ENCODE results near the gene DCAF10. TPM values are rescaled to one million over a fixed set of nuclear protein-coding genes. Genes with fewer than 3 reads are reported as not detected.

Gene DCAF10
- total and polyA plus RNA-seq, 2 of the 8 experiments (the other 6 are each of a cell fraction or from before 2014, with no cell fraction given) = 7.1 to 15.0 TPM

GRCh38 chr9:37835821-37836220 lies 35.2 kb downstream of the DCAF10 start:
- WGBS, 2 experiments (ENCODE audit: extremely low coverage in 1 of 2, insufficient coverage in 1 of 2, insufficient read length in 1 of 2, insufficient replicate concordance in 2 of 2, low coverage in 1 of 2, low lambda C conversion rate in 2 of 2, missing lambda C conversion rate in 1 of 2) = 94% methylated on average over 13 of the region's 13 CpGs; no CpG with 5 or more reads in 1 of the 2 experiments

More at GRCh38 chr9:37835821-37836220, 35.2 kb downstream of the DCAF10 start:
- no peaks in the 10 kb centered on the region for H3K36me3 ChIP-seq (ENCODE audit: control insufficient read depth in 2 of 4, insufficient read depth in 4 of 4, low read length in 3 of 4)
- no peak overlapping the region for H4K5ac ChIP-seq (ENCODE audit: insufficient read length, low read depth, low read length)
- H2AK5ac ChIP-seq (ENCODE audit: low read depth, low read length) = no peak overlapping the region
- no peak for TF ChIP-seq SIX5 (IDR thresholded peaks at IDR 0.05; ENCODE audit: low read depth, low read length)
- TF ChIP-seq EGR1 (IDR thresholded peaks at IDR 0.05; ENCODE audit: borderline replicate concordance, low read depth, low read length) = no peak
- no peaks in the 10 kb centered on the region for H4K20me1 ChIP-seq (replicated peaks in 1 of 2; ENCODE audit: control insufficient read depth in 1 of 2, insufficient read depth in 2 of 2, low read length in 2 of 2)
- FAIRE-seq (no peak), DNase-seq (ENCODE audit: low read depth in 1 of 2, low spot score in 2 of 2) (no peak)
- no peaks in the 10 kb centered on the region for H3K79me1 ChIP-seq (ENCODE audit: low read depth, low read length)
- POLR2A ChIA-PET (ENCODE audit: partially characterized antibody) = no interaction called here
- H3K27me3 ChIP-seq (replicated peaks in 1 of 4; ENCODE audit: control insufficient read depth in 3 of 4, extremely low read depth in 1 of 4, insufficient read depth in 3 of 4, low read length in 3 of 4) = no peaks in the 10 kb centered on the region
- no peak overlapping the region for H3K18ac ChIP-seq (ENCODE audit: extremely low read depth, low read length)
- H3K4me1 ChIP-seq (replicated peaks in 1 of 4; ENCODE audit: control insufficient read depth in 3 of 4, insufficient read depth in 4 of 4, low read length in 3 of 4) = no peaks in the 10 kb centered on the region
- no peak overlapping the region for H2BK20ac ChIP-seq (ENCODE audit: low read length)
- no peak overlapping the region for H4K8ac ChIP-seq (ENCODE audit: extremely low read depth, insufficient read depth, low read length)
- H3K23ac ChIP-seq (ENCODE audit: insufficient read length) = no peak overlapping the region
- H2BK12ac ChIP-seq (ENCODE audit: low read depth, low read length) = no peak overlapping the region
- H3K56ac ChIP-seq (replicated peaks; ENCODE audit: insufficient read length, low read depth, low read length) = no peak overlapping the region
- no peak overlapping the region for H3K4me2 ChIP-seq (ENCODE audit: insufficient read depth in 1 of 2, low read depth in 2 of 2, low read length in 2 of 2)
- no peak overlapping the region for H3K4me3 ChIP-seq (ENCODE audit: extremely low read depth in 1 of 4, insufficient read depth in 2 of 4, low read depth in 3 of 4, low read length in 4 of 4)
- H3K14ac ChIP-seq (ENCODE audit: insufficient read length) = no peak overlapping the region
- H2BK120ac ChIP-seq (replicated peaks; ENCODE audit: low read depth, low read length) = no peak overlapping the region
- H3K9ac ChIP-seq (replicated peaks in 1 of 4; ENCODE audit: extremely low read depth in 1 of 4, low read depth in 3 of 4, low read length in 3 of 4) = no peak overlapping the region
- no peaks in the 10 kb centered on the region for H3K79me2 ChIP-seq (ENCODE audit: control insufficient read depth in 1 of 2, insufficient read depth in 2 of 2, low read length in 2 of 2)
- H3K27ac ChIP-seq (ENCODE audit: low read depth, low read length) = no peak overlapping the region
- no peak overlapping the region for H4K91ac ChIP-seq (replicated peaks; ENCODE audit: insufficient read length, low read length)
- H3K4ac ChIP-seq (replicated peaks; ENCODE audit: insufficient read length, low read depth, low read length) = no peak overlapping the region
- CTCF ChIA-PET (ENCODE audit: partially characterized antibody) = no interaction called here
- no peak overlapping the region for H2AFZ ChIP-seq (ENCODE audit: low read length)
- no peaks in the 10 kb centered on the region for H3K23me2 ChIP-seq (ENCODE audit: low read depth, low read length)
- no peaks in the 10 kb centered on the region for H3K9me3 ChIP-seq (ENCODE audit: insufficient read depth in 2 of 2, low read depth in 1 of 2, low read length in 1 of 2)
- no peak overlapping the region for H2BK5ac ChIP-seq (ENCODE audit: low read depth, low read length)
- no peak overlapping the region for H2BK15ac ChIP-seq (ENCODE audit: low read length)

Measured in H1 (cell line).